Ovary (tissue), 9 donors: ENCODE data around the gene CEP44. TPM values are rescaled to one million over a fixed set of nuclear protein-coding genes. Genes with fewer than 3 reads are reported as not detected.
"Not testable (repeated sequence)": the region's sequence is repeated elsewhere in the genome, so short reads cannot be mapped to it uniquely, and the experiment has no call there.

Source experiments
- DNase-seq, 5 donors: peaks; one replicate each; pipeline ENCODE4 v3.0.0-alpha.2; 2019 to 2020
- H3K27ac ChIP-seq, 2 donors: fragments of 200-600 bp; one replicate each; pipeline versions ENCODE4 v1.5.1 to v1.8.0; 2019 to 2022
- H3K27me3 ChIP-seq: fragments of 200-600 bp; one replicate; pipeline ENCODE4 v1.8.0; 2022
- H3K36me3 ChIP-seq: fragments of 200-600 bp; sonication (generic); one replicate; pipeline ENCODE4 v1.5.1; 2019
- H3K4me1 ChIP-seq: one replicate; pipeline ENCODE4 v1.8.1; 2013; ENCODE audit warnings: mild to moderate bottlenecking, moderate library complexity; ENCODE audit not compliant: insufficient read depth
- H3K4me3 ChIP-seq: fragments of 200-600 bp; sonication (generic); one replicate; pipeline ENCODE4 v1.5.1; 2017
- H3K9me3 ChIP-seq, 2 donors: fragments of 200-600 bp in 1 of 2; sonication (generic) in 1 of 2; one replicate each; pipeline versions ENCODE4 v1.5.1 to v1.8.1; 2013 to 2019; ENCODE audit warnings: mild to moderate bottlenecking in 1 of 2, moderate library complexity in 1 of 2
- CTCF ChIP-seq, 3 donors: fragments of 450-650 bp in 2 of 3; fragments of 200-600 bp in 1 of 3; IDR thresholded peaks; one replicate each; pipeline versions ENCODE4 v1.5.1 to v1.8.0; 2016 to 2022; ENCODE audit warnings: antibody characterized with exemption in 3 of 3, mild to moderate bottlenecking in 1 of 3
- EP300 ChIP-seq: sonication (generic); formaldehyde crosslinking; IDR thresholded peaks from one replicate; pipeline ENCODE4 v1.6.1; 2017; ENCODE audit warnings: antibody characterized with exemption
- POLR2A ChIP-seq: fragments of 450-650 bp; IDR thresholded peaks from one replicate; pipeline ENCODE4 v1.6.1; 2017; ENCODE audit warnings: antibody characterized with exemption, mild to moderate bottlenecking, moderate library complexity
- WGBS, 3 donors: extraction: QIAGEN DNeasy Blood & Tissue Kit in 1 of 3; methylation state at CpG; one replicate each; pipeline versions ENCODE4 v1.1.5 to v1.1.7; 2013 to 2017; 5-methylcytosine and 5-hydroxymethylcytosine counted together
- intact Hi-C, 4 donors: fragments of 100-400 bp; cut with DNase I; formaldehyde crosslinking; loops; one replicate each; pipeline versions ENCODE4 v1.11.0 to v1.15.1; 2022 to 2023
- polyA plus RNA-seq, 2 donors: library from polyadenylated mRNA; stranded (reverse); fragments of 200-250 nt in 1 of 2; fragments of 350-450 nt in 1 of 2; fragmentation: Illumina TruSeq in 1 of 2; extraction: RNeasy Lipid Tissue Mini Kit (QIAGEN cat#74804) in 1 of 2; gene quantifications; one replicate each; pipeline ENCODE4 v1.2.3, GENCODE V29; 2013 to 2014
- total RNA-seq, 7 donors: library from RNA; depleted of rRNA in 2 of 7; stranded (reverse); fragments of >200 nt in 2 of 7; fragmentation: NEBNext Ultra II Directional in 3 of 7; extraction: Animal tissue kit (Norgen Biotek cat#: 25700) in 3 of 7; gene quantifications; one replicate each; pipeline versions ENCODE4 v1.1.0 to v1.2.4, GENCODE V29; 2016 to 2023
- donor health status: DM: no; HTN: no; CAD: no; lungs with moderate emphysema.
- donor health status: DM: no; HTN: no; CAD: no.
- donor health status: Bipolar disorder and iron deficiency.
- donor health status: DM: yes; HTN: yes; CAD: no.
- donor health status: DM: no; HTN: no; CAD: no.
- donor health status: DM: yes; HTN: yes; CAD: no.

CEP44 gene
- total and polyA plus RNA-seq, 9 donors = 8.7 to 23.2 (median 15.8) TPM

GRCh38 chr4:174378951-174379350 is 95.2 kb downstream of the CEP44 start:
- Histone ChIP-seq H3K27ac (no peak overlapping the region), H3K27me3 (no peaks in the 10 kb centered on the region), H3K36me3 (no peaks in the 10 kb centered on the region), H3K9me3 (no peaks in the 10 kb centered on the region), H3K4me1 (no peaks in the 10 kb centered on the region), H3K4me3 (no peak overlapping the region)
- TF ChIP-seq POLR2A = no peak
- TF ChIP-seq EP300 = no peak
- TF ChIP-seq CTCF (IDR thresholded peaks at IDR 0.05) = no peak
- no peak for DNase-seq
- intact Hi-C loops = loop anchor here in 1 of 4 donors (2.0 kb wide), 1 partner anchor 24 kb away; no protein-coding TSS in a partner anchor
- WGBS, 3 donors = 85 to 95% (median 90%) methylated on average over 2 of the region's 2 CpGs

- H3K9me3 ChIP-seq, DNase-seq, H3K27ac ChIP-seq, H3K4me3 ChIP-seq, H3K27me3 ChIP-seq, H3K36me3 ChIP-seq, intact Hi-C loops, H3K4me1 ChIP-seq: not testable (repeated sequence)
- 58 to 68% (median 63%) methylated on average over 4 of the region's 4 CpGs for WGBS, 3 donors
Measured at GRCh38 chr4:174380206-174380605, 96.5 kb downstream of the CEP44 start.

- DNase-seq = no peak
- Histone ChIP-seq H3K27ac (no peak overlapping the region), H3K4me1 (no peaks in the 10 kb centered on the region), H3K4me3 (no peak overlapping the region), H3K27me3 (no peaks in the 10 kb centered on the region), H3K36me3 (no peaks in the 10 kb centered on the region), H3K9me3 (no peaks in the 10 kb centered on the region)
- TF ChIP-seq POLR2A (no peak), EP300 (no peak), CTCF (IDR thresholded peaks at IDR 0.05) (no peak)
- WGBS, 3 donors = 82 to 92% (median 87%) methylated on average over 9 of the region's 9 CpGs
- intact Hi-C loops = no loop called here
Measured at GRCh38 chr4:174380699-174381439, 97.2 kb downstream of the CEP44 start.

GRCh38 chr4:174381440-174381800 is 97.7 kb downstream of the CEP44 start:
- TF ChIP-seq CTCF (IDR thresholded peaks at IDR 0.05) (no peak), EP300 (no peak), POLR2A (no peak)
- H3K27me3 ChIP-seq = no peaks in the 10 kb centered on the region
- 20 to 26% (median 23%) methylated on average over 1 of the region's 1 CpG for WGBS, 3 donors
- H3K4me3 ChIP-seq = no peak overlapping the region
- no peak for DNase-seq
- no peaks in the 10 kb centered on the region for H3K9me3 ChIP-seq
- no peak overlapping the region for H3K27ac ChIP-seq
- H3K36me3 ChIP-seq = no peaks in the 10 kb centered on the region
- no peaks in the 10 kb centered on the region for H3K4me1 ChIP-seq
- intact Hi-C loops = no loop called here

Other genes starting within 250 kb of the CEP44 start
- gene FBXO8, start 244 bp upstream of the CEP44 start, total RNA-seq = 10 to 100 TPM; 24.7 to 41.1 (median 30.6) TPM
- gene FBXO8, start 244 bp upstream of the CEP44 start, polyA plus RNA-seq = 10 to 100 TPM; 19.0 to 28.9 TPM
- gene HPGD, start 238.6 kb downstream of the CEP44 start, total RNA-seq = 10 to 100 TPM in 1 of 7 donors, 1 to 10 TPM in 4, not detected in 2; 1.2 to 20.6 (median 3.2) TPM
- 1 to 10 TPM in 1 of 2 donors, under 1 TPM in 1; 0.69 to 6.9 TPM for gene HPGD, start 238.6 kb downstream of the CEP44 start, polyA plus RNA-seq